MCF 10A (cell line): ENCODE data around the gene KLHL36. TPM values are rescaled to one million over a fixed set of nuclear protein-coding genes. Genes with fewer than 3 reads are reported as not detected.

Experiments used
- BruUV-seq: library from RNA; stranded (reverse); fragments of 400-500 nt; replicated peaks from 2 replicates; lab custom pipeline; 2021; lab: Mats Ljungman, UMichigan
- CTCF ChIA-PET: fragments of 300-600 bp; sonication (Branson Sonifier 250); formaldehyde crosslinking; extraction: SDS; loops from one replicate; lab custom pipeline; 2021; ENCODE audit warnings: antibody characterized with exemption, inconsistent platforms; lab: Yijun Ruan, JAX
- POLR2A ChIA-PET: fragments of 300-600, 350-650 bp; sonication (Branson Sonifier 250); formaldehyde crosslinking; extraction: SDS; loops from one replicate; lab custom pipeline; 2020; ENCODE audit warnings: antibody characterized with exemption, inconsistent platforms; lab: Yijun Ruan, JAX
- DNase-seq: peaks from one replicate; pipeline ENCODE4 v3.0.0-alpha.2; 2018; ENCODE audit not compliant: unreplicated experiment
- H3K27ac Mint-ChIP-seq: one replicate; pipeline ENCODE4 v1.8.0; 2022; ENCODE audit warnings: mild to moderate bottlenecking, low read depth, mixed read lengths; ENCODE audit not compliant: unreplicated experiment
- H3K27me3 Mint-ChIP-seq: one replicate; pipeline ENCODE4 v1.8.0; 2022; ENCODE audit warnings: mixed read lengths; ENCODE audit not compliant: insufficient read depth, unreplicated experiment
- H3K36me3 Mint-ChIP-seq: one replicate; pipeline ENCODE4 v1.8.0; 2022; ENCODE audit warnings: mild to moderate bottlenecking, moderate library complexity, mixed read lengths; ENCODE audit not compliant: insufficient read depth, unreplicated experiment
- H3K4me1 Mint-ChIP-seq: one replicate; pipeline ENCODE4 v1.8.0; 2022; ENCODE audit warnings: mixed read lengths; ENCODE audit not compliant: insufficient read depth, unreplicated experiment
- H3K4me3 Mint-ChIP-seq: one replicate; pipeline ENCODE4 v1.8.0; 2022; ENCODE audit warnings: mild to moderate bottlenecking, moderate library complexity, mixed read lengths; ENCODE audit not compliant: unreplicated experiment
- H3K9me3 Mint-ChIP-seq: one replicate; pipeline ENCODE4 v1.8.0; 2022; ENCODE audit warnings: mixed read lengths; ENCODE audit not compliant: unreplicated experiment
- CTCF ChIP-seq: fragments of 200-600 bp; IDR thresholded peaks from one replicate; pipeline ENCODE4 v1.8.0; 2022; ENCODE audit warnings: antibody characterized with exemption, mild to moderate bottlenecking; ENCODE audit not compliant: unreplicated experiment
- intact Hi-C: fragments of 100-400 bp; cut with micrococcal nuclease; formaldehyde crosslinking; loops from 2 replicates; pipeline ENCODE4 v1.14.1; 2022
- total RNA-seq: library from RNA; stranded (reverse); gene quantifications from 2 replicates; pipeline ENCODE4 v1.2.3, GENCODE V29; 2022

The KLHL36 gene
- total RNA-seq, 1 experiment from 2014 or later, result 38.4 TPM

GRCh38 chr16:84675884-84676283 lies 27.6 kb downstream of the KLHL36 start:
- intact Hi-C loops, result no loop called here
- H3K9me3 Mint-ChIP-seq, result no peaks in the 10 kb centered on the region
- no peak overlapping the region for H3K27ac Mint-ChIP-seq
- no peaks in the 10 kb centered on the region for H3K36me3 Mint-ChIP-seq
- H3K27me3 Mint-ChIP-seq, result no peaks in the 10 kb centered on the region
- ChIA-PET CTCF (interaction anchor here (0.6 kb wide), 1 partner anchor 13 kb away, joined by 3 read pairs; no protein-coding TSS in a partner anchor), POLR2A (no interaction called here)
- no peak for TF ChIP-seq CTCF
- BruUV-seq, result no TSS peak
- peaks cover 17% of the 10 kb centered on the region for H3K4me1 Mint-ChIP-seq
- H3K4me3 Mint-ChIP-seq, result no peak overlapping the region
- DNase-seq, result no peak

GRCh38 chr16:84677017-84677803 lies 28.9 kb downstream of the KLHL36 start:
- no peaks in the 10 kb centered on the region for H3K36me3 Mint-ChIP-seq
- no peaks in the 10 kb centered on the region for H3K9me3 Mint-ChIP-seq
- BruUV-seq, result no TSS peak
- TF ChIP-seq CTCF, result no peak
- H3K27me3 Mint-ChIP-seq, result no peaks in the 10 kb centered on the region
- ChIA-PET CTCF (interaction anchor here (0.5 to 1.5 kb wide), 3 partner anchors 13 to 523 kb away, joined by 3 to 6 read pairs (median 4); no protein-coding TSS in a partner anchor), POLR2A (no interaction called here)
- H3K4me3 Mint-ChIP-seq, result no peak overlapping the region
- H3K27ac Mint-ChIP-seq, result no peak overlapping the region
- no peak for DNase-seq
- intact Hi-C loops, result no loop called here
- peaks cover 11% of the 10 kb centered on the region for H3K4me1 Mint-ChIP-seq

- no peaks in the 10 kb centered on the region for H3K9me3 Mint-ChIP-seq
- H3K27ac Mint-ChIP-seq, result no peak overlapping the region
- no peaks in the 10 kb centered on the region for H3K27me3 Mint-ChIP-seq
- intact Hi-C loops, result no loop called here
- no peak for TF ChIP-seq CTCF
- peaks cover 8% of the 10 kb centered on the region for H3K4me1 Mint-ChIP-seq
- BruUV-seq, result no TSS peak
- ChIA-PET CTCF (interaction anchor here (0.5 to 1.5 kb wide), 3 partner anchors 12 to 523 kb away, joined by 3 to 6 read pairs (median 4); no protein-coding TSS in a partner anchor), POLR2A (no interaction called here)
- no peak overlapping the region for H3K4me3 Mint-ChIP-seq
- DNase-seq, result no peak
- no peaks in the 10 kb centered on the region for H3K36me3 Mint-ChIP-seq
Measured at GRCh38 chr16:84677849-84678248, 29.5 kb downstream of the KLHL36 start.

GRCh38 chr16:84678541-84678940 lies 30.2 kb downstream of the KLHL36 start:
- ChIA-PET CTCF (interaction anchor here (1.5 kb wide), 1 partner anchor 47 kb away, joined by 6 read pairs; no protein-coding TSS in a partner anchor), POLR2A (no interaction called here)
- H3K27me3 Mint-ChIP-seq, result no peaks in the 10 kb centered on the region
- H3K27ac Mint-ChIP-seq, result no peak overlapping the region
- no peaks in the 10 kb centered on the region for H3K36me3 Mint-ChIP-seq
- DNase-seq, result no peak
- H3K4me1 Mint-ChIP-seq, result peaks cover 1% of the 10 kb centered on the region
- no peak overlapping the region for H3K4me3 Mint-ChIP-seq
- no peak for TF ChIP-seq CTCF
- intact Hi-C loops, result no loop called here
- H3K9me3 Mint-ChIP-seq, result no peaks in the 10 kb centered on the region
- no TSS peak for BruUV-seq
